Activated B cell treated with CpG ODN at 0.5 μM for 24 hours (primary cell): Measurements from ENCODE around the gene EXOC7. TPM values are rescaled to one million over a fixed set of nuclear protein-coding genes. Genes with fewer than 3 reads are reported as not detected.

Source experiments
- ATAC-seq: fragments of 200-7000 bp; cut with Tn5 transposase; one replicate; pipeline ENCODE4 v1.10.0; 2021; ENCODE audit warnings: low read depth, mild to moderate bottlenecking, moderate library complexity
- CTCF ChIA-PET: fragments of 350-600 bp; sonication (Branson Sonifier 250); formaldehyde crosslinking; loops from one replicate; lab custom pipeline; 2021; ENCODE audit warnings: antibody characterized with exemption; lab: Charles Lee
- POLR2A ChIA-PET: fragments of 350-600 bp; sonication (Branson Sonifier 250); formaldehyde crosslinking; loops from one replicate; lab custom pipeline; 2021; ENCODE audit warnings: antibody characterized with exemption; lab: Charles Lee
- DNase-seq: peaks from one replicate; pipeline ENCODE4 v3.0.0; 2022
- H3K27ac Mint-ChIP-seq: one replicate; pipeline ENCODE4 v1.8.0; 2020; ENCODE audit warnings: mixed read lengths
- H3K27me3 Mint-ChIP-seq: one replicate; pipeline ENCODE4 v1.8.0; 2021; ENCODE audit warnings: mixed read lengths
- H3K36me3 Mint-ChIP-seq: one replicate; pipeline ENCODE4 v1.8.0; 2021; ENCODE audit warnings: low read depth, mixed read lengths
- H3K4me1 Mint-ChIP-seq: one replicate; pipeline ENCODE4 v1.8.0; 2021; ENCODE audit warnings: mixed read lengths
- H3K4me3 Mint-ChIP-seq: one replicate; pipeline ENCODE4 v1.8.0; 2020; ENCODE audit warnings: mild to moderate bottlenecking, mixed read lengths
- H3K9me3 Mint-ChIP-seq: one replicate; pipeline ENCODE4 v1.8.0; 2020; ENCODE audit warnings: mixed read lengths
- CTCF ChIP-seq: fragments of 200-600 bp; IDR thresholded peaks from one replicate; pipeline ENCODE4 v1.8.0; 2022; ENCODE audit warnings: antibody characterized with exemption, mild to moderate bottlenecking
- intact Hi-C: fragments of 100-400 bp; cut with micrococcal nuclease; formaldehyde crosslinking; loops from one replicate; pipeline ENCODE4 v1.15.1; 2024
- total RNA-seq: library from RNA; stranded (reverse); gene quantifications from 2 replicates; pipeline ENCODE4 v1.2.3, GENCODE V29; 2022

EXOC7 gene
- total RNA-seq, 1 donor from 2014 or later: 146 TPM

DNA sequence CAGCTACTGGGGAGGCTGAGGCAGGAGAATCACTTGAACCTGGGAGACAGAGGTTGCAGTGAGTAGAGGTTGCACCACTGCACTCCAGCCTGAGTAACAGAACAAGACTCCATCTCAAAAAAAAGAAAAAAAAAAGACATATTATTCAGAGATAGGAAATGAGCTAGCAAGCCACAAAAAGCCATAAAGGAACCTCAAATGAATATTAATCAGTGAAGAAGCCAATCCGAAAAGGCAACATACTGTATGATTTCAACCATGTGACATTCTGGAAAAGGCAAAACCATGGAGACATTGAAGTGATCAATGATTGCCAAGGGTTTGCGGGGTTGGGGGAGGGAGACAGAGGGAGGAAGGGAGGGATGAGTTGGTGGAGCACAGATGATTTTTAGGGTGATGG lies 8.4 kb upstream of the EXOC7 start:
- ChIA-PET POLR2A (no interaction called here), CTCF (no interaction called here)
- no peak for ATAC-seq
- no peaks in the 10 kb centered on the region for H3K9me3 Mint-ChIP-seq
- H3K4me3 Mint-ChIP-seq: no peak overlapping the region
- no peaks in the 10 kb centered on the region for H3K36me3 Mint-ChIP-seq
- no peaks in the 10 kb centered on the region for H3K4me1 Mint-ChIP-seq
- no peak for TF ChIP-seq CTCF
- DNase-seq: no peak
- no peak overlapping the region for H3K27ac Mint-ChIP-seq
- intact Hi-C loops: no loop called here
- no peaks in the 10 kb centered on the region for H3K27me3 Mint-ChIP-seq

GRCh38 chr17:76107509-76107908 lies 3.9 kb upstream of the EXOC7 start:
- intact Hi-C loops: loop anchor here (10.0 kb wide), 2 partner anchors 277 to 407 kb away; partner anchors contain the start of gene SPHK1
- ChIA-PET POLR2A (interaction anchor here (1.1 kb wide), 1 partner anchor 157 kb away, joined by 4 read pairs; no protein-coding TSS in a partner anchor), CTCF (no interaction called here)
- H3K4me3 Mint-ChIP-seq: no peak overlapping the region
- H3K9me3 Mint-ChIP-seq: no peaks in the 10 kb centered on the region
- DNase-seq (no peak), ATAC-seq (no peak)
- H3K36me3 Mint-ChIP-seq: peaks cover 9% of the 10 kb centered on the region
- no peak for TF ChIP-seq CTCF
- no peak overlapping the region for H3K27ac Mint-ChIP-seq
- peaks cover 13% of the 10 kb centered on the region for H3K4me1 Mint-ChIP-seq
- no peaks in the 10 kb centered on the region for H3K27me3 Mint-ChIP-seq

- TF ChIP-seq CTCF: no peak
- DNase-seq: no peak
- ChIA-PET POLR2A (interaction anchor here (0.9 to 1.3 kb wide), 4 partner anchors 15 to 165 kb away, joined by 3 to 4 read pairs (median 3); partner anchors contain the start of genes ACOX1 and TEN1), CTCF (interaction anchor here (1.3 to 1.4 kb wide), 2 partner anchors 93 to 173 kb away, joined by 4 to 5 read pairs; no protein-coding TSS in a partner anchor)
- no peak for ATAC-seq
- Mint-ChIP-seq H3K4me3 (no peak overlapping the region), H3K27me3 (no peaks in the 10 kb centered on the region), H3K27ac (no peak overlapping the region), H3K9me3 (no peaks in the 10 kb centered on the region), H3K36me3 (peaks cover 13% of the 10 kb centered on the region), H3K4me1 (peaks cover 17% of the 10 kb centered on the region)
- intact Hi-C loops: loop anchor here (10.0 kb wide), 2 partner anchors 278 to 408 kb away; partner anchors contain the start of gene SPHK1
Observed at GRCh38 chr17:76106703-76107102, 3.1 kb upstream of the EXOC7 start.

GRCh38 chr17:76104896-76105231 lies 1.3 kb upstream of the EXOC7 start:
- H3K4me3 Mint-ChIP-seq: peak overlapping the region; percentile 46
- H3K36me3 Mint-ChIP-seq: peaks cover 26% of the 10 kb centered on the region
- no peak for TF ChIP-seq CTCF
- ATAC-seq (no peak), DNase-seq (no peak)
- no peaks in the 10 kb centered on the region for H3K27me3 Mint-ChIP-seq
- H3K4me1 Mint-ChIP-seq: peaks cover 20% of the 10 kb centered on the region
- no peak overlapping the region for H3K27ac Mint-ChIP-seq
- ChIA-PET POLR2A (interaction anchor here (0.6 to 2.0 kb wide), 2 partner anchors 160 to 200 kb away, joined by 3 to 8 read pairs; partner anchors contain the start of genes MRPL38 and UBALD2), CTCF (interaction anchor here (0.7 to 2.2 kb wide), 2 partner anchors 41 to 175 kb away, joined by 3 to 12 read pairs; no protein-coding TSS in a partner anchor)
- no peaks in the 10 kb centered on the region for H3K9me3 Mint-ChIP-seq
- intact Hi-C loops: loop anchor here (10.0 kb wide), 2 partner anchors 280 to 410 kb away; partner anchors contain the start of gene SPHK1

- DNase-seq: no peak
- Mint-ChIP-seq H3K4me1 (peaks cover 20% of the 10 kb centered on the region), H3K27me3 (no peaks in the 10 kb centered on the region), H3K27ac (no peak overlapping the region), H3K36me3 (peaks cover 31% of the 10 kb centered on the region), H3K9me3 (no peaks in the 10 kb centered on the region), H3K4me3 (peak overlapping the region; percentile 98)
- no peak for ATAC-seq
- ChIA-PET POLR2A (interaction anchor here (0.5 to 2.0 kb wide), 11 partner anchors 11 to 515 kb away, joined by 3 to 9 read pairs (median 3); partner anchors contain the start of genes MRPL38, SRP68 and UBALD2), CTCF (interaction anchor here (1.0 to 2.2 kb wide), 4 partner anchors 22 to 178 kb away, joined by 3 to 12 read pairs (median 4); no protein-coding TSS in a partner anchor)
- TF ChIP-seq CTCF: no peak
- intact Hi-C loops: loop anchor here (10.0 kb wide), 2 partner anchors 280 to 410 kb away; partner anchors contain the start of gene SPHK1
Observed at GRCh38 chr17:76104140-76104895, 731 bp upstream of the EXOC7 start.
